HG03159 (cell line): Measurements from ENCODE around the gene SLFN13.
"Not testable (repeated sequence)": the region's sequence is repeated elsewhere in the genome, so short reads cannot be mapped to it uniquely, and the experiment has no call there.

Source experiments
- ATAC-seq: cut with Tn5 transposase; IDR thresholded peaks from one replicate; pipeline ENCODE4 v1.9.1; 2021; ENCODE audit warnings: mild to moderate bottlenecking, moderate library complexity; ENCODE audit not compliant: unreplicated experiment

The SLFN13 gene

DNA sequence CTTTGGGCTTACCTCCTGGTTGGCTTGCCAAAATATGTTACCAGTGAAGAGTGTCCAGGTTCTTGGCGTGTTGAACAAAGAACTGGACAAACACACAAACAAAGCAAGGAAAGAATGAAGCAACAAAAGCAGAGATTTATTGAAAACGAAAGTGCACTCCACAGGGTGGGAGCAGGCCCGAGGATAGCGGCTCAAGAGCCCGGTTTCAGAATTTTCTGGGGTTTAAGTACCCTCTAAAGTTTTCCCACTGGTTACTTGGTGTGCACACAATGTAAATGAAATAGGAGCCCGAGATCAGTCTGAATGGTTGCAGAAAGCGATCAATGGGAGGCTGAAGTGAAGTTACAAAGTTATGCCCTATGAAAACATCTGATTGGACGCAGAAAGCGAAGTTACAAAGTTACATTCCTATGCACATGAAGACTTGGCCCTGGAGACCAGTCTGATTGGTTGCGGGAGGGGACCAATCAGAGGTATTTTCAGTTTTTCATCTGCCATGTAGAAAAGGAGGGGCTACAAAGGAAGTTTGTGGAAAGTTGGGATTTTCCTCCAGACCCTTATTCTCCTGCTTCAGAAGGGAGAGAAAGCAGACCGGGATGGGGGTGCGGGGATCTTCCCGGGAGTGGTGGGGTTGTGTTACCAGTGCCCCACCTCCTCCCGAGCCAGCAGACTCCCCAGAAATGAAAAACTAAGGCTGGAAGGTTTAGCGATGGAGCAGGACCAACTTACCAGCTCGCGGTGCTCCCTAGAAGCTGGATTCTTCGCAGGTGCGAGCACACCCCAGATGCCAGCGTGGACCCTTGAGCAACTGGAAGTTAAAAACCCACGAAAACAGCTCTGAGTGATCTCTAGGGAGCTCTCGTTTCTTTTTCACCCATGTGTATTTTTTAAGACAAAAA, 16.1 kb downstream of the SLFN13 start, which contains the start of gene SLFN12:
Gene SLFN12, minus strand, starts transcription at position 325 of the 899 bp plus-strand sequence. CDS start 9,472 bp downstream, outside the sequence.
- peak; percentile 82 for ATAC-seq

- no peak for ATAC-seq
Measured at GRCh38 chr17:35429702-35430101, 18.9 kb downstream of the SLFN13 start.

DNA sequence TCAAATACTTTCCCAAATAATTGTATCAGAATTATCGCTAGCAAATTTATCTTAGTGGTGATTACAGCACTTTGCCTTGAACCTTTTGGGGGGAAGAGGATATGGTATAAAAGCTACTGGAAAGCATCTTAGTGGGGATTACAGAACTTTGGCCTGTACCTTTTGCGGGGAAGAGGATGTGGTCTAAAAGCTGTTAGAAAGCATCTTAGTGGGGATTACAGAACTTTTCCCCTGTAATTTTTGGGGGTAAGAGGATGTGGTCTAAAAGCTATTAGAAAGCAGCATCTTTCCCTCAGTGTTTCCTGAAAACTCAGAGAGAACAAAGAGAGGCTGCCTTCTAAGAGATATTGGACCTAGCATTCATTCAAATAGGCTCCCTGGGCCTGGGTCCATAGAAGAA, 20.3 kb downstream of the SLFN13 start:
- no peak for ATAC-seq

GRCh38 chr17:35423761-35424160, 24.8 kb downstream of the SLFN13 start:
- ATAC-seq, result no peak

GRCh38 chr17:35421069-35421468, 27.5 kb downstream of the SLFN13 start:
- not testable (repeated sequence) for ATAC-seq

DNA sequence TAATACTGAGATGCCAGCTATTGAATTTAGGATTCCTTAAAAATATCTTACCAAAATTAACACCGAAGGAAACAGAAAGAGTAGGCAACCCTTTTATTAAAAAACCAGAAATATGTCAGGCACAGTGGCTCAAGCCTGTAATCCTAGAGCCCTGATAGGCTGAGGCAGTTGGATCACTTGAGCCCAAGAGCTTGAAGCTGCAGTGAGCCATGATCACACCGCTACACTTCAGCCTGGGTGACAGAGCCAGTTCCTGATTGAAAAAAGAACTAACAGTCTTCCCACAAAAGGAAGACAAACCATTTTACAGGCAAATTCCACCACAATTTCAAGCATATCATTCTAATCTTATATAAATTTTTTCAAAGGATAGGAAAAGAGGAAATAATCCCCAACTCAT, 31.9 kb downstream of the SLFN13 start:
- no peak for ATAC-seq

DNA sequence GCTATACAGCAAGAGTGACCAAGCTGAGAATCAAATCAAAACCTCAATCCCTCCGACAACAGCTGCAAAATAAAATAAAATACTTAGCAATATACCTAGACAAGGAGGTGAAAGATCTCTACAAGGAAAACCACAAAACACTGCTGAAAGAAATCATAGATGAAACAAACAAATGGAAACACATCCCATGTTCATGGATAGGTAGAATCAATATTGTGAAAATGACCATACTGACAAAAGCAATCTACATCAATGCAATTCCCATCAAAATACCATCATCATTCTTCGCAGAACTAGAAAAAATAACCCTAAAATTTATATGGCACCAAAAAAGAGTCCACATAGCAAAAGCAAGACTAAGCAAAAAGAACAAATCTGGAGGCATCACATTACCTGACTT, 33.9 kb downstream of the SLFN13 start:
- ATAC-seq, result not testable (repeated sequence)

DNA sequence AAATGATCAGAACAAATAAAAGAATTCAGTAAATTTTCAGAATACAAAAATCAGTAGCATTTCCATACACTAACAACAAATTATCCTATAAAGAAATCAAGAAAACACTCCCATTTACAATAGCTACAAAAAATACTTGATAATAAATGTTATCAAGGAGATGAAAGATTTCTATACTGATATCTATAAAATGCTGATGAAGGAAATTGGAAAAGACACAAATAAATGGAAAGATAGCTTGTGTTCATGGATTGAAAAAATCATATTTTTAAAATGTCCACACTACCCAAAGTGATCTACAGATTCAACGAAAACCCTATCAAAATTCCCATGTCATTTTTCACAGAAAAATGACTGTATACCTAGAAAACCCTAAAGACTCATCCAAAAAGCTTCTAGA, 34.3 kb downstream of the SLFN13 start:
- ATAC-seq, result no peak

DNA sequence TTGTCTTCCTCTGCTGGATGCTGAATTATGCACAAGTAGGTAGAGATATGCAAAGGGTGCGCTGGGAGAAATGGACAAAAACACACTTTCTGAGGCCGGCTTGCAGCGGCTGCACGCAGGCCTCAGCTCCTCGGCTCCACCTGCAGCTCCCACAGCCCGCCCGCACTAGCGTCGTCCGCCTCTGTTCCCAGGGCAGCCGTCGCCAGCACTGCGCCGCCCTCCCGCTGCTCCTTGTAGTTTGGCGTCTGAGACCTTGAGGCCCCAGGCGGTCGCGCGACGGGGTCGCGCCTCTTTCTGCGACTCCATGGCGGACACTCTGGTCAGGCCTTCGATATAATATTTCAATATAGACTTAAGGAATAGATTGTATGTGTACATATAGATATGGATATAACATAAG, 41.0 kb downstream of the SLFN13 start:
- no peak for ATAC-seq

GRCh38 chr17:35406568-35406967, 42.0 kb downstream of the SLFN13 start:
- no peak for ATAC-seq

DNA sequence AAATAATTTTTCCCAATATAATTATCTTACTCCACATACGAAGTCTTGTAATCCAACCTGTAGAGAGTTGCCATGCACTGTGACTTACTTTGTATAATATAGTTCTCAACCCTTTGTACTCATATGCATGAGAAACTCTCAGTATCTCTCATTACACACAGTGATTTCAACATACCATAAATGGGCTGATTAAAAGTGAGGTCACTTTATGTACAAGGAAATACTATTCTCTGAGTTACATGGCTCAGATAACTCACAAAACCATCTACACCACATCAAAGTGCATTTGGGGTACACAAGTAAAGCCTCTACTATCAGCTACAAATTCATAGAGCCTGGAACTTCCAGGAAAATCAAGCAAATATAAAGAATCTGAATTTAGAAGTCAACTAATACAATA, 44.2 kb downstream of the SLFN13 start:
- no peak for ATAC-seq

DNA sequence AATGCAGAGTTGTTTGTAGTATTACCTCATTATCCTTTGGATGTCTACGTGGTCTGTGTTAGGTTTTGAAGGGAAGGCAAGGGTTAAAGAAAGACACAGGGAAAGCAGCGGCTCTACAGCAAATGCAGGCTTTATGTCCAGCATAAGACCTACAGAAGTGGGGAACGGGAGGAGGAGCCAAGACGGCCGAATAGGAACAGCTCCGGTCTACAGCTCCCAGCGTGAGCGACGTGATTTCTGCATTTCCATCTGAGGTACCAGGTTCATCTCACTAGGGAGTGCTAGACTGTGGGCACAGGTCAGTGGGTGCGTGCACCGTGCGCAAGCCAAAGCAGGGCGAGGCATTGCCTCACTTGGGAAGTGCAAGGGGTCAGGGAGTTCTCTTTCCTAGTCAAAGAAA, 54.8 kb downstream of the SLFN13 start:
- ATAC-seq, result not testable (repeated sequence)

DNA sequence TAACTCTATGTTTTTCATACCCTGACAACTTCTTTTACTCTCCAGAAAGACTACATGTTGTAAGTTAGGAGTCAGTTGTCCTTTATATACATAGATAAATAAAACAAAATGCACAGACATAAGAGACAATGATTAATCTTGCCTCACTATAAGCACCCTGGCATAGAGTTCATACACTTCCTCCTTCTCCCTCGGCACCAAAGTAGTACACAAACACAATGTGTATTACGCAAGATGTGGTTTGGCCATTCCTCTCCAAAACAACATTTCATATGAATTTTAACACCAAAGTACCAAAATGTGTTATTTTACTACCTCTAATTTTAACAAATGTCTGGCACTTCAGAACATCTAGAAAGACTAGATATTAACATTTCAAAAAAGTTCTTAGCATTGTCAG, 57.9 kb downstream of the SLFN13 start:
- no peak for ATAC-seq

GRCh38 chr17:35390156-35390555, 58.4 kb downstream of the SLFN13 start:
- no peak for ATAC-seq

DNA sequence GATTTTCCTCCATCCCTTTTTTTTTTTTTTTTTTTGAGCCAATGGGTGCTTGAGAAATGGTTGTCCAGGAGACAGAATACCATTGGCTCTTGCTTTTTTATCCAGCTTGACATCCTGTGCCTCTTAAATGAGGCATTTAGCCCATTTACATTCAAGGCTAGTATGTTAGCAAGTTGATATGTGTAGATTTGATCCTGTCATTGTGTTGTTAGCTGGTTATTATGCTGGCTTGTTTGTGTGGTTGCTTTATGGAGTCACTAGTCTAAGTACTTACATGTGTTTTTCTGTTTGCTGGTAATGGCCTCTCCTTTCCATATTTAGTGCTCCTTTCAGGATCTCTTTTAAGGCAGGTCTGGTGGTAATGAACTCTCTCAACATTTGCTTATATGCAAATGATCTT, 61.1 kb downstream of the SLFN13 start:
- ATAC-seq, result no peak
